BLaER1 (cell line): ENCODE data around the gene ADAMTS6.
A peak's percentile ranks its signal among the peaks of the same experiment; 100 is the strongest.

Source experiments
- H3K27ac ChIP-seq: shearing (Covaris generic); formaldehyde crosslinking; 2 replicates; pipeline ENCODE4 v1.8.1; 2022
- H3K27me3 ChIP-seq: shearing (Covaris generic); formaldehyde crosslinking; 2 replicates; pipeline ENCODE4 v1.8.1; 2022
- H3K36me3 ChIP-seq: shearing (Covaris generic); formaldehyde crosslinking; 2 replicates; pipeline ENCODE4 v1.8.1; 2022
- H3K4me1 ChIP-seq: shearing (Covaris generic); formaldehyde crosslinking; 2 replicates; pipeline ENCODE4 v1.8.1; 2022
- H3K4me2 ChIP-seq: shearing (Covaris generic); formaldehyde crosslinking; 2 replicates; pipeline ENCODE4 v1.8.1; 2022
- H3K4me3 ChIP-seq: shearing (Covaris generic); formaldehyde crosslinking; 2 replicates; pipeline ENCODE4 v1.8.1; 2022
- H3K9ac ChIP-seq: shearing (Covaris generic); formaldehyde crosslinking; 2 replicates; pipeline ENCODE4 v1.8.1; 2022
- H3K9me3 ChIP-seq: shearing (Covaris generic); formaldehyde crosslinking; 2 replicates; pipeline ENCODE4 v1.8.1; 2022
- H4K20me1 ChIP-seq: shearing (Covaris generic); formaldehyde crosslinking; 2 replicates; pipeline ENCODE4 v1.8.1; 2022
- Cebpa-rat ChIP-seq: shearing (Covaris generic); IDR thresholded peaks from 2 replicates; pipeline ENCODE4 v1.8.1; 2022

Gene ADAMTS6

GRCh38 chr5:65474130-65474711 is 7.5 kb downstream of the ADAMTS6 start:
- Histone ChIP-seq H3K36me3 (no peaks in the 10 kb centered on the region), H3K27me3 (no peaks in the 10 kb centered on the region), H3K27ac (no peak overlapping the region), H3K4me1 (no peaks in the 10 kb centered on the region), H3K4me3 (no peak overlapping the region), H3K4me2 (no peak overlapping the region), H4K20me1 (no peaks in the 10 kb centered on the region), H3K9me3 (no peaks in the 10 kb centered on the region), H3K9ac (no peak overlapping the region)
- TF ChIP-seq Cebpa-rat = no peak

- H3K4me3 ChIP-seq = no peak overlapping the region
- H3K9me3 ChIP-seq = no peaks in the 10 kb centered on the region
- no peaks in the 10 kb centered on the region for H3K4me1 ChIP-seq
- H3K27ac ChIP-seq = no peak overlapping the region
- H4K20me1 ChIP-seq = no peaks in the 10 kb centered on the region
- TF ChIP-seq Cebpa-rat = no peak
- H3K36me3 ChIP-seq = no peaks in the 10 kb centered on the region
- no peak overlapping the region for H3K9ac ChIP-seq
- H3K4me2 ChIP-seq = no peak overlapping the region
- H3K27me3 ChIP-seq = no peaks in the 10 kb centered on the region
Observed at GRCh38 chr5:65468633-65469032, 13.1 kb downstream of the ADAMTS6 start.

GRCh38 chr5:65462139-65462705 is 19.5 kb downstream of the ADAMTS6 start:
- no peak overlapping the region for H3K27ac ChIP-seq
- H3K9ac ChIP-seq = no peak overlapping the region
- H3K4me3 ChIP-seq = no peak overlapping the region
- H4K20me1 ChIP-seq = no peaks in the 10 kb centered on the region
- H3K4me1 ChIP-seq = no peaks in the 10 kb centered on the region
- H3K9me3 ChIP-seq = no peaks in the 10 kb centered on the region
- H3K27me3 ChIP-seq = no peaks in the 10 kb centered on the region
- no peaks in the 10 kb centered on the region for H3K36me3 ChIP-seq
- TF ChIP-seq Cebpa-rat = no peak
- H3K4me2 ChIP-seq = no peak overlapping the region

DNA sequence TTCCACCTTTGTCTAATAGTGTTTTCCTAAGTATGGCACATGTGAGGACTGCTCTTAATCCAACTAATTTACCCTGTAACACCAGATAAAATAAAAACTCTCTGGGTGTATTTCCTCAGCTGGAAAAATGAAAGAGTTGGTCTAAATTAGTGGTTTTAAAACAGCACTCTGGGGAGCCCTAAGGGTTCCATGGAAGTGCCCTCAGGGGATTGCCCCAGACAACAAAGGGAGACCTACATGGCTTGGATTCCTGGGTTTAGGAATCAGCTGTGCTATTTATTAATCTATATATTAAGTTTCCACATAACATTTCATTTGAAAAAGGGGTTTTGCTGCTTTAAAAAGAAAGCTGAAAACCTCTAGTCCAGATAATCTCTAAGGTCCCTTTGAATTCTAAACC is 20.2 kb downstream of the ADAMTS6 start:
- no peak overlapping the region for H3K4me3 ChIP-seq
- H4K20me1 ChIP-seq = no peaks in the 10 kb centered on the region
- H3K9ac ChIP-seq = no peak overlapping the region
- H3K4me1 ChIP-seq = no peaks in the 10 kb centered on the region
- no peaks in the 10 kb centered on the region for H3K27me3 ChIP-seq
- H3K9me3 ChIP-seq = no peaks in the 10 kb centered on the region
- TF ChIP-seq Cebpa-rat = no peak
- no peak overlapping the region for H3K4me2 ChIP-seq
- no peak overlapping the region for H3K27ac ChIP-seq
- H3K36me3 ChIP-seq = no peaks in the 10 kb centered on the region

GRCh38 chr5:65459995-65460394 is 21.7 kb downstream of the ADAMTS6 start:
- H3K27ac ChIP-seq = no peak overlapping the region
- no peak overlapping the region for H3K4me2 ChIP-seq
- no peaks in the 10 kb centered on the region for H3K9me3 ChIP-seq
- H4K20me1 ChIP-seq = no peaks in the 10 kb centered on the region
- no peak for TF ChIP-seq Cebpa-rat
- H3K27me3 ChIP-seq = no peaks in the 10 kb centered on the region
- no peaks in the 10 kb centered on the region for H3K4me1 ChIP-seq
- H3K4me3 ChIP-seq = no peak overlapping the region
- H3K9ac ChIP-seq = no peak overlapping the region
- no peaks in the 10 kb centered on the region for H3K36me3 ChIP-seq

DNA sequence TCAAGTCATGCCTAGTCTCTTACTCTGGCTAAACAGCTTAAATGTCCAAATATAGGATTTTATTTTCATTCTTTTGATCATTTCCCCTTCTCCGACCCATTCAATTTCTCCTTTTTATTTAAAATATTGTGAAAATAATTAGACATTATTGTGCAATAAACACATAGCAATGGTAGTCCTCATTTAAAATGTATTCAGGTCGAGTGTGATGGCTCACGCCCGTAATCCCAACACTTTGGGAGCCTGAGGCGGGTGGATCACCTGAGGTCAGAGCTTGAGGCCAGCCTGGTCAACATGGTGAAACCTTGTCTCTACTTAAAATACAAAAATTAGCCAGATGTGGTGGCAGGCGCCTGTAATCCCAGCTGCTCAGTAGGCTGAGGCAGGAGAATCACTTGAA is 26.7 kb downstream of the ADAMTS6 start:
- Histone ChIP-seq H3K9ac (no peak overlapping the region), H3K36me3 (no peaks in the 10 kb centered on the region), H3K4me3 (no peak overlapping the region), H4K20me1 (no peaks in the 10 kb centered on the region), H3K27me3 (no peaks in the 10 kb centered on the region), H3K4me1 (no peaks in the 10 kb centered on the region), H3K4me2 (no peak overlapping the region), H3K9me3 (no peaks in the 10 kb centered on the region), H3K27ac (no peak overlapping the region)
- no peak for TF ChIP-seq Cebpa-rat

- Histone ChIP-seq H3K9me3 (no peaks in the 10 kb centered on the region), H3K36me3 (no peaks in the 10 kb centered on the region), H3K27ac (no peak overlapping the region), H3K27me3 (no peaks in the 10 kb centered on the region), H3K4me1 (no peaks in the 10 kb centered on the region), H4K20me1 (no peaks in the 10 kb centered on the region), H3K4me3 (no peak overlapping the region), H3K4me2 (no peak overlapping the region), H3K9ac (no peak overlapping the region)
- no peak for TF ChIP-seq Cebpa-rat
Observed at GRCh38 chr5:65451436-65451835, 30.3 kb downstream of the ADAMTS6 start.

- no peak overlapping the region for H3K4me2 ChIP-seq
- no peaks in the 10 kb centered on the region for H3K36me3 ChIP-seq
- H3K4me3 ChIP-seq = no peak overlapping the region
- no peaks in the 10 kb centered on the region for H4K20me1 ChIP-seq
- H3K27ac ChIP-seq = no peak overlapping the region
- H3K4me1 ChIP-seq = no peaks in the 10 kb centered on the region
- TF ChIP-seq Cebpa-rat = no peak
- no peaks in the 10 kb centered on the region for H3K27me3 ChIP-seq
- H3K9ac ChIP-seq = no peak overlapping the region
- no peaks in the 10 kb centered on the region for H3K9me3 ChIP-seq
Observed at GRCh38 chr5:65446682-65447081, 35.0 kb downstream of the ADAMTS6 start.

DNA sequence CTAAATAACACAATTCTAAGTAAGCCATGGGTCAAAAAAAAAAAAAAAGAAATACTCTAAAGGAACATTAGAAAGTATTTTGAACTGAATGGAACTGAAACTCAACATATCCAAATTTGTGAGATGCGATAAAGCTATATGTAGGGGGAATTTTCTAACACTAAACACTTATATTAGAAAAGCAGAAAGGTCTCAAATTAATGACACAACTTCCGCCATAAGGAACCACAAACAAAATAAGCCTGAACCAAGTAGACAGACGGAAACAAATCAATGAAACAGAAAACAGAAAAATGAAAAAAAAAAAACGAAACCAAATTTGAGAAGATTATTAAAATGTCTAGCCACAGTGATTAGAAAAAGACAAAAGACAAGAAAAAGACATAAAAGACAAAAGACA is 39.9 kb downstream of the ADAMTS6 start:
- no peaks in the 10 kb centered on the region for H3K4me1 ChIP-seq
- no peak overlapping the region for H3K4me3 ChIP-seq
- H4K20me1 ChIP-seq = no peaks in the 10 kb centered on the region
- no peak overlapping the region for H3K4me2 ChIP-seq
- H3K9ac ChIP-seq = no peak overlapping the region
- no peaks in the 10 kb centered on the region for H3K36me3 ChIP-seq
- H3K9me3 ChIP-seq = no peaks in the 10 kb centered on the region
- H3K27ac ChIP-seq = no peak overlapping the region
- TF ChIP-seq Cebpa-rat = no peak
- no peaks in the 10 kb centered on the region for H3K27me3 ChIP-seq

DNA sequence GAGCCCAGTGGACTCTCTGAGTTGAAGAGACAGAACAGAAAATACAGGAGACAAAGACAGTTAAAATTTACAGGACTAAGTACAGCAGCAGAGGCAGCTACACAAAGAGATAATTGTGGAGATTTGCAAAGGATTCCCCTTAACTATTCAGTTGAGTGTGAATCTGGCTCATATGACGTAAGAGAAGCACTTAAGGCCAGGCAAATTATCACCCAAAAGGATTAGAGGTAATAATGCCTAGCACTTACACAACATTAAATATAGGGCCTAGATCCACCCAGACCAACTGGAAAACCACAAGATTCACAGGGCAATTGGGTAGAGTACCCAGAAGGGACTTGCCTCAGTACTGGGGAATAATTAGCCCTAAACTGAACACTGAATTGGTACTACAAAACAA is 41.3 kb downstream of the ADAMTS6 start:
- H4K20me1 ChIP-seq = no peaks in the 10 kb centered on the region
- H3K4me2 ChIP-seq = no peak overlapping the region
- H3K27ac ChIP-seq = no peak overlapping the region
- H3K36me3 ChIP-seq = no peaks in the 10 kb centered on the region
- no peaks in the 10 kb centered on the region for H3K27me3 ChIP-seq
- no peak overlapping the region for H3K9ac ChIP-seq
- no peak overlapping the region for H3K4me3 ChIP-seq
- H3K4me1 ChIP-seq = no peaks in the 10 kb centered on the region
- no peaks in the 10 kb centered on the region for H3K9me3 ChIP-seq
- TF ChIP-seq Cebpa-rat = no peak

DNA sequence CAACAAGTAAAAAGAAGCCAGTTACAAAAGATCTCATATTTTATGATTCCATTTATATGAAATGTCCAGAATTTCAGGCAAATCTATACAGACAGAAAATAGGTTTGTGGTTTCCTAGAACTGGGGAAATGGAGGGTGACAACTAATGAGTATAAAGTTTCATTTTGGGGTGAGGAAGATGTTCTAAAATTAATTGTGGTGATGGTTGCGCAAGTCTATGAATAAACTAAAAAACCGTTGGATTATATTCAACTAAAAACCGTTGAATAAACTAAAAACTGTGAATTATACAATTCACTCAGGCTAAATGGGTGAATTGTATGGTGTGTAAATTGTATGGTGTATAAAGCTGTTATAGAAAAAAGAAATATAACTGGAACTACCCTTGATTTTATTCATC is 47.6 kb downstream of the ADAMTS6 start:
- H3K27me3 ChIP-seq = no peaks in the 10 kb centered on the region
- H3K9ac ChIP-seq = no peak overlapping the region
- no peaks in the 10 kb centered on the region for H3K36me3 ChIP-seq
- no peak overlapping the region for H3K4me3 ChIP-seq
- TF ChIP-seq Cebpa-rat = peak; percentile 34; the same call in 1 of the 2 replicates
- H4K20me1 ChIP-seq = no peaks in the 10 kb centered on the region
- H3K4me1 ChIP-seq = no peaks in the 10 kb centered on the region
- no peak overlapping the region for H3K4me2 ChIP-seq
- no peaks in the 10 kb centered on the region for H3K9me3 ChIP-seq
- no peak overlapping the region for H3K27ac ChIP-seq
